Measurements from ENCODE around the gene HDC.

HDC gene

GRCh38 chr15:50227076-50227475, 38.5 kb downstream of the HDC start:
- DNase-seq (ENCODE audit: low spot score), result no peak

GRCh38 chr15:50225938-50226337, 39.6 kb downstream of the HDC start:
- no peak for DNase-seq (ENCODE audit: low spot score)

GRCh38 chr15:50225057-50225456, 40.5 kb downstream of the HDC start:
- DNase-seq (ENCODE audit: low spot score), result no peak

- DNase-seq (ENCODE audit: low spot score), result no peak
These were observed 40.9 kb downstream of the HDC start for GRCh38 chr15:50224606-50225005.

GRCh38 chr15:50222181-50222580, 43.3 kb downstream of the HDC start:
- DNase-seq (ENCODE audit: low spot score), result no peak

GRCh38 chr15:50219820-50220219, 45.7 kb downstream of the HDC start:
- no peak for DNase-seq (ENCODE audit: low spot score)

GRCh38 chr15:50218691-50219090, 46.8 kb downstream of the HDC start:
- no peak for DNase-seq (ENCODE audit: low spot score)

GRCh38 chr15:50218291-50218690, 47.2 kb downstream of the HDC start:
- no peak for DNase-seq (ENCODE audit: low spot score)

GRCh38 chr15:50210462-50211157, 54.9 kb downstream of the HDC start:
- no peak for DNase-seq (ENCODE audit: low spot score)

- DNase-seq (ENCODE audit: low spot score), result no peak
These were observed 55.7 kb downstream of the HDC start for GRCh38 chr15:50209809-50210208.

GRCh38 chr15:50206020-50206419, 59.5 kb downstream of the HDC start:
- DNase-seq (ENCODE audit: low spot score), result no peak

- DNase-seq (ENCODE audit: low spot score), result no peak
These were observed 63.5 kb downstream of the HDC start for GRCh38 chr15:50202003-50202402.

GRCh38 chr15:50192926-50193620, 72.5 kb downstream of the HDC start:
- no peak for DNase-seq (ENCODE audit: low spot score)

- DNase-seq (ENCODE audit: low spot score), result no peak
These were observed 73.4 kb downstream of the HDC start for GRCh38 chr15:50192164-50192563.

Data from putamen (tissue), 1 donor.